PC-9 (cell line): ENCODE data around the gene HSBP1. TPM values are rescaled to one million over a fixed set of nuclear protein-coding genes. Genes with fewer than 3 reads are reported as not detected.

Experiments
- BruUV-seq: library from RNA; stranded (reverse); fragments of 400-500 nt; replicated peaks from 2 replicates; lab custom pipeline; 2021; lab: Mats Ljungman, UMichigan
- CTCF ChIA-PET: fragments of 300-600 bp; sonication (Branson Sonifier 250); formaldehyde crosslinking; loops from one replicate; lab custom pipeline; 2022; ENCODE audit warnings: antibody characterized with exemption; lab: Charles Lee
- POLR2A ChIA-PET: fragments of 300-600 bp; sonication (Branson Sonifier 250); formaldehyde crosslinking; loops from one replicate; lab custom pipeline; 2022; ENCODE audit warnings: antibody characterized with exemption; ENCODE audit not compliant: unreplicated experiment; lab: Charles Lee
- DNase-seq, 2 experiments: peaks; one replicate each; pipeline versions ENCODE4 v3.0.0 to v3.0.0-alpha.2; 2015 to 2022; ENCODE audit warnings: mixed read lengths in 1 of 2
- H2AFZ ChIP-seq: fragments of 200-600 bp; sonication (generic); 2 replicates; pipeline ENCODE4 v1.8.1; 2017; ENCODE audit warnings: antibody characterized with exemption
- H3F3A ChIP-seq: fragments of 200-600 bp; sonication (generic); 2 replicates; pipeline ENCODE4 v1.8.1; 2017; ENCODE audit warnings: antibody characterized with exemption, mild to moderate bottlenecking, low read depth; ENCODE audit not compliant: insufficient read depth
- H3K27ac ChIP-seq: fragments of 200-600 bp; sonication (generic); 2 replicates; pipeline ENCODE4 v1.6.1; 2016; ENCODE audit warnings: mixed run types
- H3K27me3 ChIP-seq: fragments of 200-600 bp; sonication (generic); 2 replicates; pipeline ENCODE4 v1.6.1; 2016; ENCODE audit warnings: low read depth, mixed run types; ENCODE audit not compliant: insufficient read depth
- H3K36me3 ChIP-seq: fragments of 200-600 bp; sonication (generic); 2 replicates; pipeline ENCODE4 v1.6.1; 2016; ENCODE audit warnings: low read depth, mixed run types
- H3K4me1 ChIP-seq: fragments of 200-600 bp; sonication (generic); replicated peaks from 2 replicates; pipeline ENCODE4 v1.6.1; 2016; ENCODE audit warnings: mixed run types; ENCODE audit not compliant: insufficient read depth
- H3K4me2 ChIP-seq: fragments of 200-600 bp; sonication (generic); 2 replicates; pipeline ENCODE4 v1.6.1; 2017; ENCODE audit warnings: mixed run types
- H3K4me3 ChIP-seq: fragments of 200-600 bp; sonication (generic); 2 replicates; pipeline ENCODE4 v1.6.1; 2016; ENCODE audit warnings: mixed run types
- H3K79me2 ChIP-seq: fragments of 200-600 bp; sonication (generic); 2 replicates; pipeline ENCODE4 v1.6.1; 2017; ENCODE audit warnings: low read depth, mixed run types
- H3K9me2 ChIP-seq: fragments of 200-600 bp; sonication (generic); 2 replicates; pipeline ENCODE4 v1.8.1; 2017; ENCODE audit warnings: mild to moderate bottlenecking; ENCODE audit not compliant: insufficient read depth
- H3K9me3 ChIP-seq: fragments of 200-600 bp; sonication (generic); 2 replicates; pipeline ENCODE4 v1.8.1; 2016; ENCODE audit warnings: low read depth; ENCODE audit not compliant: insufficient read depth
- H4K20me1 ChIP-seq: fragments of 200-600 bp; sonication (generic); 2 replicates; pipeline ENCODE4 v1.8.1; 2017; ENCODE audit not compliant: insufficient read depth
- CTCF ChIP-seq: fragments of 200-600 bp; sonication (generic); conservative IDR thresholded peaks from 2 replicates; pipeline ENCODE4 v1.6.1; 2017; ENCODE audit warnings: mixed run types, antibody characterized with exemption, mild to moderate bottlenecking, moderate library complexity
- EZH2 ChIP-seq: fragments of 200-600 bp; sonication (generic); IDR thresholded peaks from 2 replicates; pipeline ENCODE4 v1.8.0; 2017; ENCODE audit warnings: antibody characterized with exemption, low read depth
- intact Hi-C: fragments of 100-400 bp; cut with micrococcal nuclease; formaldehyde crosslinking; loops from one replicate; pipeline ENCODE4 v1.10.0; 2022; ENCODE audit not compliant: unreplicated experiment
- total RNA-seq: library from RNA; stranded (reverse); gene quantifications from 2 replicates; pipeline ENCODE4 v1.2.3, GENCODE V29; 2021

Gene HSBP1
- total RNA-seq, 1 experiment from 2014 or later, result 130 TPM

- Histone ChIP-seq H3K9me2 (no peaks in the 10 kb centered on the region), H3K4me2 (no peak overlapping the region), H2AFZ (no peak overlapping the region)
Observed at GRCh38 chr16:83862661-83863060, 54.9 kb downstream of the HSBP1 start.

GRCh38 chr16:83863682-83864081, 55.9 kb downstream of the HSBP1 start:
- H3K4me3 ChIP-seq, result no peak overlapping the region
- H3K27ac ChIP-seq, result no peak overlapping the region
- no peaks in the 10 kb centered on the region for H3K36me3 ChIP-seq
- H3F3A ChIP-seq, result no peaks in the 10 kb centered on the region
- no peaks in the 10 kb centered on the region for H3K9me2 ChIP-seq
- intact Hi-C loops, result no loop called here
- no peak overlapping the region for H3K4me2 ChIP-seq
- H4K20me1 ChIP-seq, result no peaks in the 10 kb centered on the region
- CTCF ChIA-PET, result no interaction called here
- DNase-seq, result no peak
- H3K27me3 ChIP-seq, result peaks cover 99% of the 10 kb centered on the region
- H3K9me3 ChIP-seq, result no peaks in the 10 kb centered on the region; the same call in 1 of the 2 replicates
- POLR2A ChIA-PET, result no interaction called here
- no TSS peak for BruUV-seq
- H3K4me1 ChIP-seq, result no peaks in the 10 kb centered on the region
- no peaks in the 10 kb centered on the region for H3K79me2 ChIP-seq
- no peak for TF ChIP-seq EZH2
- no peak for TF ChIP-seq CTCF
- H2AFZ ChIP-seq, result no peak overlapping the region

More at GRCh38 chr16:83862661-83863060, 54.9 kb downstream of the HSBP1 start:
- H4K20me1 ChIP-seq, result no peaks in the 10 kb centered on the region
- ChIA-PET CTCF (no interaction called here), POLR2A (no interaction called here)
- H3F3A ChIP-seq, result no peaks in the 10 kb centered on the region
- H3K36me3 ChIP-seq, result no peaks in the 10 kb centered on the region
- intact Hi-C loops, result no loop called here
- no peaks in the 10 kb centered on the region for H3K4me1 ChIP-seq
- BruUV-seq, result no TSS peak
- TF ChIP-seq CTCF, result no peak
- no peak for TF ChIP-seq EZH2
- no peaks in the 10 kb centered on the region for H3K79me2 ChIP-seq
- H3K27ac ChIP-seq, result no peak overlapping the region
- no peak for DNase-seq
- no peaks in the 10 kb centered on the region; the same call in 1 of the 2 replicates for H3K9me3 ChIP-seq
- no peak overlapping the region for H3K4me3 ChIP-seq
- peaks cover 100% of the 10 kb centered on the region for H3K27me3 ChIP-seq

Other genes starting within 250 kb of the HSBP1 start
- 4.7 and 5.5 TPM in 2 replicates for gene MLYCD, start 91.1 kb downstream of the HSBP1 start, total RNA-seq
- 41.3 and 44.8 TPM in 2 replicates for gene OSGIN1, start 145.3 kb downstream of the HSBP1 start, total RNA-seq
- 0.74 and 1.3 TPM in 2 replicates for gene NECAB2, start 160.3 kb downstream of the HSBP1 start, total RNA-seq
- gene SLC38A8, start 234.8 kb downstream of the HSBP1 start, total RNA-seq, result not detected in 2 replicates